RWPE1 (cell line): ENCODE measurements around the gene IZUMO4.

Source experiments
- CTCF ChIA-PET: fragments of 350-600 bp; sonication (Branson Sonifier 250); formaldehyde crosslinking; extraction: SDS; loops from one replicate; lab custom pipeline; 2021; lab: Yijun Ruan, JAX
- POLR2A ChIA-PET: fragments of 400-600 bp; formaldehyde crosslinking; extraction: SDS; loops from one replicate; lab custom pipeline; 2020; ENCODE audit warnings: antibody characterized with exemption; ENCODE audit not compliant: low non-redundant PET; lab: Yijun Ruan, JAX
- DNase-seq: peaks from one replicate; pipeline ENCODE4 v3.0.0; 2012; ENCODE audit warnings: low spot score
- H3K27ac ChIP-seq: fragments of 450-650 bp; 2 replicates; pipeline ENCODE4 v1.5.1; 2017
- CTCF ChIP-seq: fragments of 450-650 bp; conservative IDR thresholded peaks from 2 replicates; pipeline ENCODE4 v1.5.1; 2017; ENCODE audit warnings: low read depth, mild to moderate bottlenecking

IZUMO4 gene

GRCh38 chr19:2049741-2050348 lies 46.9 kb upstream of the IZUMO4 start:
- CTCF ChIA-PET, result interaction anchor here (1.5 kb wide), 1 partner anchor 20 kb away, joined by 5 read pairs; no protein-coding TSS in a partner anchor
- no peak for TF ChIP-seq CTCF
- peak; percentile 61 for DNase-seq
- POLR2A ChIA-PET, result interaction anchor here (0.6 kb wide), 1 partner anchor 11 kb away, joined by 4 read pairs; no protein-coding TSS in a partner anchor
- H3K27ac ChIP-seq, result peak overlapping the region; percentile 100

- CTCF ChIA-PET, result no interaction called here
- POLR2A ChIA-PET, result no interaction called here
- no peak for TF ChIP-seq CTCF
- DNase-seq, result no peak
- peak overlapping the region; percentile 100 for H3K27ac ChIP-seq
These were observed 46.2 kb upstream of the IZUMO4 start for GRCh38 chr19:2050349-2050990.

GRCh38 chr19:2050991-2051772 lies 45.5 kb upstream of the IZUMO4 start, which contains the start of gene MKNK2:
MKNK2 (minus strand) TSS chr19:2051244; CDS start chr19:2050851, 393 bp downstream.
- peak; percentile 91 for DNase-seq
- ChIA-PET POLR2A (interaction anchor here (0.6 kb wide), 1 partner anchor 110 kb away, joined by 7 read pairs; no protein-coding TSS in a partner anchor), CTCF (no interaction called here)
- peak within 1 kb of the TSS; percentile 100 for H3K27ac ChIP-seq
- peak; percentile 43 for TF ChIP-seq CTCF

GRCh38 chr19:2051773-2052704 lies 44.7 kb upstream of the IZUMO4 start:
- POLR2A ChIA-PET, result interaction anchor here (0.6 kb wide), 3 partner anchors 38 to 1336 kb away, joined by 3 to 7 read pairs (median 3); no protein-coding TSS in a partner anchor
- no peak for TF ChIP-seq CTCF
- H3K27ac ChIP-seq, result peak overlapping the region; percentile 100
- CTCF ChIA-PET, result interaction anchor here (0.6 to 1.1 kb wide), 3 partner anchors 8 to 222 kb away, joined by 3 to 4 read pairs (median 3); no protein-coding TSS in a partner anchor
- no peak for DNase-seq

GRCh38 chr19:2053601-2054389 lies 42.9 kb upstream of the IZUMO4 start:
- no peak for TF ChIP-seq CTCF
- no peak for DNase-seq
- CTCF ChIA-PET, result interaction anchor here (0.6 to 1.1 kb wide), 2 partner anchors 10 to 39 kb away, joined by 3 to 5 read pairs; no protein-coding TSS in a partner anchor
- peak overlapping the region; percentile 100 for H3K27ac ChIP-seq
- POLR2A ChIA-PET, result no interaction called here
